Dedifferentiated amniotic fluid mesenchymal stem cell (primary cell): ENCODE measurements around the gene CPA1.
A peak's percentile ranks its signal among the peaks of the same experiment; 100 is the strongest.

Source experiments
- DNase-seq: peaks from one replicate; pipeline ENCODE4 v3.0.0-alpha.2; 2016; ENCODE audit errors: extremely low spot score

Gene CPA1

GRCh38 chr7:130356121-130356875 is 24.0 kb upstream of the CPA1 start:
- peak; percentile 95 for DNase-seq

- peak; percentile 65 for DNase-seq
Observed at GRCh38 chr7:130356876-130357611, 23.2 kb upstream of the CPA1 start.

- no peak for DNase-seq
Observed at GRCh38 chr7:130358471-130358870, 21.8 kb upstream of the CPA1 start.

- DNase-seq: no peak
Observed at GRCh38 chr7:130359276-130359857, 20.9 kb upstream of the CPA1 start.

GRCh38 chr7:130360518-130360917 is 19.8 kb upstream of the CPA1 start:
- no peak for DNase-seq

- DNase-seq: no peak
Observed at GRCh38 chr7:130361681-130362080, 18.6 kb upstream of the CPA1 start.

- DNase-seq: no peak
Observed at GRCh38 chr7:130362251-130362816, 18.0 kb upstream of the CPA1 start.

GRCh38 chr7:130363026-130363847 is 17.1 kb upstream of the CPA1 start:
- peak; percentile 78 for DNase-seq

- DNase-seq: no peak
Observed at GRCh38 chr7:130364451-130364850, 15.8 kb upstream of the CPA1 start.

GRCh38 chr7:130365088-130365487 is 15.2 kb upstream of the CPA1 start:
- no peak for DNase-seq

- DNase-seq: no peak
Observed at GRCh38 chr7:130365511-130366441, 14.5 kb upstream of the CPA1 start.

GRCh38 chr7:130366564-130366963 is 13.7 kb upstream of the CPA1 start:
- no peak for DNase-seq

GRCh38 chr7:130367088-130367755 is 13.1 kb upstream of the CPA1 start:
- DNase-seq: no peak

- DNase-seq: no peak
Observed at GRCh38 chr7:130367836-130368746, 12.2 kb upstream of the CPA1 start.

GRCh38 chr7:130369110-130369711 is 11.1 kb upstream of the CPA1 start:
- DNase-seq: no peak

- no peak for DNase-seq
Observed at GRCh38 chr7:130369831-130370550, 10.3 kb upstream of the CPA1 start.

GRCh38 chr7:130371046-130371445 is 9.2 kb upstream of the CPA1 start:
- DNase-seq: no peak
